Measurements from ENCODE around the gene SLAMF9.

- TF ChIP-seq RARB (CRISPR knock-in tag; IDR thresholded peaks at IDR 0.05) = no peak
- no peak for TF ChIP-seq ZFP30 (CRISPR knock-in tag; IDR thresholded peaks at IDR 0.05)
- no peak for TF ChIP-seq ZNF565 (CRISPR knock-in tag; conservative IDR thresholded peaks at IDR 0.05; ENCODE audit: low read depth)
- no peak for TF ChIP-seq PATZ1 (CRISPR knock-in tag; IDR thresholded peaks at IDR 0.05; ENCODE audit: borderline replicate concordance)
- no peak for TF ChIP-seq TSHZ2 (CRISPR knock-in tag; IDR thresholded peaks at IDR 0.05)
- TF ChIP-seq OSR1 (CRISPR knock-in tag; IDR thresholded peaks at IDR 0.05) = no peak
- no peak for TF ChIP-seq CREB5 (CRISPR knock-in tag; IDR thresholded peaks at IDR 0.05; ENCODE audit: low read depth)
- TF ChIP-seq TCF4 (CRISPR knock-in tag; IDR thresholded peaks at IDR 0.05; ENCODE audit: borderline replicate concordance) = no peak
- TF ChIP-seq ISL1 (CRISPR knock-in tag; IDR thresholded peaks at IDR 0.05) = no peak
- no peak for TF ChIP-seq ESRRG (CRISPR knock-in tag; IDR thresholded peaks at IDR 0.05)
- TF ChIP-seq SNAI2 (CRISPR knock-in tag; IDR thresholded peaks at IDR 0.05) = no peak
Measured at GRCh38 chr1:159930216-159930615, 23.8 kb downstream of the SLAMF9 start.
